HG03521 (cell line): ENCODE results near the gene KLHL30.
"Not testable (repeated sequence)": the region's sequence is repeated elsewhere in the genome, so short reads cannot be mapped to it uniquely, and the experiment has no call there.

Experiments
- ATAC-seq: cut with Tn5 transposase; IDR thresholded peaks from one replicate; pipeline ENCODE4 v1.9.1; 2021; ENCODE audit warnings: mild to moderate bottlenecking, moderate library complexity; ENCODE audit not compliant: unreplicated experiment

The KLHL30 gene

DNA sequence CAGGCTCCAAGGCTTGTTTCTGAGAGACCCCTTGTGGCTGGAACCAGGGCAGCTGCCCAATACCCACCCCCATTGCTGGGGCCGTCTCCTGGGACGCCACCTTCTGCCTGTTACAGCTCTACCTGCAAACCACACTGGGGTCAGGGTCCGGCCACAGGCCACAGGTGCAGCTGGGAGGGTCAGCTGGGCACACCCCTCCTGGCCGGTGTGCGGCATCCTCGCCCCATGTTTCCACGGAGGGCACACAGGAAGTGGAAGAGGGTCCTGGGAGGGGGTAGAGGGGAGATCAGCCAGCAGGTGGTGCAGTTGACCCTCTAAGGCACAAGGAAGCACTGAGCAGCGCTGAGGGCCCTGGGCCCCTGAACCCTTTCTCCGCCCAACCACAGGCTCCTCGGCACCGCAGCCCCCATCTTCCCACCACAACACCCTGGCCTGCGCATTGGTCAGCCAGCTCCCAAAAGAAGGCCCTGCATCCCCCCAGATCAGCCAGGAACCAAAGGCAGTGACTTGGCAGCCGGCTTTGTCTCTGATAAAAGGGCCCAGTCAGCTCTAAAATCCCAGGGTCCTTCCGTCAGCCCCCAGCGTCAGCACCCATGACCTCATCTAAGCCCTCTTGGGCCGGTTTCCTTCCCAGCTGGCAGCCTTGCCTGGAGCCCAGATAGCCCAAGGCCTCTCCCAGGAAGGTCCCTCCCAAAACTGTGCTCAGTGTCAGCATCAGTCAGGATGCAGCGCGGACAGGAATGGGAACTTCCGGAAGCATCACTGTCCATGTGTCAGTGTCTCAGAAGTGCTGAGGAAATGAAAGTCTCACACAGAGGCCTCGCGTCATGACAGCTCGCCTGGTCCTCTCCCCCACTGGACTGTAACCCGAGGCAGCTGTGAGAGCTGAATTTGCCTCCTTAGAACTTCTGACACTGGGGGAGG lies 22.0 kb downstream of the KLHL30 start:
- ATAC-seq, result no peak

DNA sequence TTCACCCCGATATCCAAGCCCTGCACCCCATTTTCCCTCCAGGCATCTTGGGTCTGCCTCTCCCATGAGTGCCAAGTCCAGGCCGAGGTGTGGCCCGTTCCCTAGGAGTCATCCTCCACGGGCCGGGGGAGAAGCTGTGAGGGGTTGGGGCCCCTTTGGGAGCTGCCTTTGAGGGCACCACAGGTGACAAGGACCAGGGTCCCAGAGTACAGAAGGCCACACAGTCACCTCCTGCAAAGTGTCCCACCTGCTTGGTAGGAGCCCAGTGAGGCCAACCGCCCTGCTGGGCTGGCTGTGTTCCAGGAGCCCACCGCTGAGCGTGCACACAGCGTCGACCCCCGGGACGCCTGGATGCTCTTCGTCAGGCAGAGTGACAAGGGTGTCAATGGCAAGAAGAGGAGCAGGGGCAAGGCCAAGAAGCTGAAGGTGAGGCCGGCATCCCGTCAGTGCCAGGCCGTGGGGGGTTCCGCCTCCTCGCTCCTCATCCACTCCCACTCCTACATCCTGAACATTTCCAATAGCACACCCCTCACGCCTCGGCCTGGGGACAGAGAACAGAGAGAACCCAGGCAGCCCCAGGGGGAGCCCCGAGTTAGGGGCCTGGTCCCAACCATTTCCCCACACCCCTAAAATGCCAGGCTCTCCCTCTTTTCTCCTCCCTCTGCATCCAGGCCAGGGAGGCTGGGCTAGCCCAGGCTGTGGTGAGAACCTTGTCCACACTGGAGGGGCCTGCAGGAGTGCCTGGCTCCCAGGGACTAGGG lies 23.0 kb downstream of the KLHL30 start:
- no peak for ATAC-seq

DNA sequence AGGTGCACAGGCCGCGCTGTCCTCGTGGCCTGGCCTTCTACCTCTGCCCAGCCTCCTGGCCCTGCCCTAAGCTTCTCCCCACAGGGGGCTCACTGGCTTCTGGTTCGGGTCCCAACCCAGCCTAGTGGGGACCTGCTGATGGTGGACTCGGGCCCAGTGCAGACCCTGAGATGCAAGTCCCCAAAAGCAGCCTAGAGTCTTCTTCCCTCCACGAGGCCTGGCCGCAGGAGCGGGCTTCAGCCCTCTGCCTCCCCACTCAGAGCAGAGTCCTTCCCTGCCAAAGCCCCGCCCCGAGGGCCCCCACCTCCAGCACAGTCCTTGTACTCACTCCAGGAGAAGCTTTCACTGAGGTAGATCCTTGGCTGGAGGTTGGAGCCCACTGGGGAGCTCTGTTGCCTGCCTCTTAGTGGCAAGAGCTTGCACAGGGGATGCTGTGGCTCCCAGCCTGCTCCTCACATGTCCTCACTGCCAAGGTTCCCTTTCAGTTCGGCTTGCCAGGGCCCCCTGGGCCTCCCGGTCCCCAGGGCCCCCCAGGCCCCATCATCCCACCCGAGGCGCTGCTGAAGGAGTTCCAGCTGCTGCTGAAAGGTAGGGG lies 23.9 kb downstream of the KLHL30 start:
- ATAC-seq, result no peak

DNA sequence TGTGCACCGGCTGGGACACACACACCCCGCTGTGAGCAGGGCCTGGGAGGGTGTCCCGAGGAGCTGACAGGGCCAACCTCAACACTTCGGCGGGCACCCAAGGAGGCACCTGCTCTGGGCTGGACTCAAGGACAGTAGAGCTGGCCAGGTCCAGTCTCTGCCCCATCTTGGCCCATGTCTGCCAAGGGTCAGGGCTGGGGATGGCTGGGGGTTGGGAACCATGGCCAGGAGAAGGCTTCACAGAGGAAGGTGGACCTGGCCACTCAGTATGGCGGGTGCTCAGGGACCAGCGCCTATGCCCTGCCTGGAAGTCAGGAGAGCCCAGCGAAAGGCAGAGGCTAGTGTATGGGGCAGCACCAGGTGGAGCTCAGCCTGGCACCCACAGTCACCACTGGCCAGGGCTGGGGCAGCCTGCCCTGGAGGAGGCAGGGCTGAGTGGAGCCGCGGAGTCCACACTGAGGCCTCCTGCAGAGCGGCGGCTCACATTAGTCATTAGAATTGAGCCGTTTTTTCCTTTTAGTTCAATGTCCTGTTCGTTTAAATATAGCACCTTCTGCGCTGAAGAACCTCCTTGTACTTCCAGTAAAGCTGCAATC lies 24.5 kb downstream of the KLHL30 start:
- ATAC-seq, result no peak

DNA sequence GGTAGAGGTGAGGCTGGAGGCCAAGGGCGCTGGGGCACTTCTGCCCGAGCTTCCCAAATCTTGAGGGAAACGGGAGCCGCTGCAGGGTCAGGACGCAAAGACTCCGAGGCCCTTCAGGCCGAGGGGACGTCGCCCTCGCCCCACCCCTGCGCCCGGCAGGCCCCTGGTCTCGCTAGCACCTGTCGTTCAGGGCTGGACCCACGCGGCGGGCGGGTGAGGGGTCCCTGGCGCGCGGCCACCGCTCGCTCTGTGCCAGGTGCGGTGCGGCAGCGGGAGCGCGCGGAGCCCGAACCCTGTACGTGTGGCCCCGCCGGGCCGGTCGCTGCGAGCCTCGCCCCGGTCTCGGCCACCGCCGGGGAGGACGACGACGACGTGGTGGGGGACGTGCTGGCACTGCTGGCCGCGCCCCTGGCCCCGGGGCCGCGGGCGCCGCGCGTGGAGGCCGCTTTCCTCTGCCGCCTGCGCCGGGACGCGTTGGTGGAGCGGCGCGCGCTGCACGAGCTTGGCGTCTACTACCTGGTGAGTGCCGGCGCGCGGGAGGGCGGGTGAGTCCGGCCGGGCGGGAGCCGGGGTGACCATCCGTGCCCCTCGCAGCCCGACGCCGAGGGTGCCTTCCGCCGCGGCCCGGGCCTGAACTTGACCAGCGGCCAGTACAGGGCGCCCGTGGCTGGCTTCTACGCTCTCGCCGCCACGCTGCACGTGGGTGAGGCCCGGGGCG lies 25.2 kb downstream of the KLHL30 start:
- ATAC-seq, result no peak

DNA sequence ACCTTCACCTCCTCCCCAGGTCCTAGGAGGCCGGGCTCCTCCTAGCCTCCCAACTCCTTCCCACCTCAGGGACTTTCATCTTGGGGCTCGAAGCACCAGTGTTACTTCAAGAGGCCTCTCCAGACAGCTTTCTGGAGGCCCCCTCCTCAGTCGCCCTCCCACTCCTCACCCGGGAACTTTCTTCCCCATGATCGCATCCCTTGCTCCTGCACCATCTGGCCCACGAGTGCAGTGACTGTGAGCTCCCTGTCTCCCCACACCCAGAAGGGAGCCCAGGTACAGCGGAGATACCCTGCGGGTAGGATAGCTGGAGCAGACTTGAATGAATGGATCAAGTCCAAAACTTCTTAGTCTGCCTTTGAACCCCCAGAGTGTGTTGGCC lies 26.4 kb downstream of the KLHL30 start:
- no peak for ATAC-seq

DNA sequence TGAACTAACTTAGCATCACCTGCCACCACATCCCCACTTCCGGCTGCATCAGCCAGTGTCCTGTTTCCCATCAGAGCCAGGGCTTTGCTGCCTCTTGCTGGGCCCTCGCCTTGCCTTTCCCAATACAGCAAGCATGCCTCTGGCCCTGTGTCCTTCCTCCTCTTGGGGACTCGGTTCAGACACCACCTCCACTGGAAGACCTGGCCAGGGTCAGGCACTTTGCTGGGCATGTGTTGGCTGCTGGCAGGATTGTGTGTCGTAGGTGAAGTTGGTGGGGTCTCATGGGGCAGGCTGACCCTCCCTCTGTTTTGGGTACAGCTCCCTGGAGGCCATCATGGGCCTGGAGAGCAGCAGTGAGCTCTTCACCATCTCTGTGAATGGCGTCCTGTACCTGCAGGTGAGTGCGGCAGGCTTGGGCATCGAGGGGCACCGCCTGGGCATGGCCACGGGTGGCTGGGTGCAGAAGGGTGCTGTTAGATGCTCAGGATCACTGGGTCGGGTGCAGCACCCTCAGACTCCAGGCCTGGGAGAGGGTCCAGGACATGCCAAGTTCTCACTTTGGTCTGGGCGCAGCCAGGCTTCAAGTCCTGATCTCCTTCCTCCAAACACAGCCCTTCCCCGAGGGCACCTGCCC lies 26.9 kb downstream of the KLHL30 start:
- ATAC-seq, result no peak

DNA sequence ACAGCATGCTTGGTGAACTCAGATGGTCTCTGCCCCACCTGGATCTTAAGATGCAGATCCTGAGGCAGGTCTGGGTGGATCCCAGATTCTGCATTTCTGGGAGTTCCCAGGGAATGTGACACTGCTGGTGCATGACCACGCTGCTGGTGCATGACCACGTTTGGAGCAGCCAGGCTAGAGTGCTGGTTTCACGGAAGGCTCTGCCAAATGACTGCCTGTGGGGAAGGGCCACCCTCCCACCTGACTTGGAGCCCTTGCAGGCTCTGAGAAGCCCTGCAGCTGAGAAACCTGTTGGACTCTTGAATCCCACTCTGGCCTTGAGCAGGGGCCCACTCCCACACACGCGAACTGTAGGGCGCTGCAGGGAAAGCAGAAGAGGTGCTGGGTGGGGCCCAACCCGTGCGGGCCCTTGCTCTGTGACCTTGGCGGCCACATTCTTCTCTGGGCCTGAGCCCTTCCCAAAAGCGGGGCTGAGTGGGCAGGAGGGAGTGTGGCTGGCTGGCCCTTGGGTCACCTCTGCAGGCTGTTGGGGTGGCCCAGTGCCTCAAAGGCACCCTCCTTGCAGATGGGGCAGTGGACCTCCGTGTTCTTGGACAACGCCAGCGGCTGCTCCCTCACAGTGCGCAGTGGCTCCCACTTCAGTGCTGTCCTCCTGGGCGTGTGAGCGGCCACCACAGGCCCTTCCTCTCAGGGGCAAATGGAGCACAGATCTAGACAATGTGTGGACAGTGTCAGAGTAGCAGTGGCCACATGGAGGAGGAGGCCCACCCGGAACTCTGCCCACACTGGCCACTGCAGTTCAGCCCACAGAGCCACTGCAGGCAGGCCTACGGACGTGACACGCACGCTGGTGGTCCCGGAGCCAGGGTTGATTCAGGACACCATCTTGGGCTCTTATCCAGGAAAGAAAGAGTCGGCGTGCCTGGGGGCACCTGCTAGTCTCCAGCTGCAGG lies 28.2 kb downstream of the KLHL30 start:
- no peak for ATAC-seq

DNA sequence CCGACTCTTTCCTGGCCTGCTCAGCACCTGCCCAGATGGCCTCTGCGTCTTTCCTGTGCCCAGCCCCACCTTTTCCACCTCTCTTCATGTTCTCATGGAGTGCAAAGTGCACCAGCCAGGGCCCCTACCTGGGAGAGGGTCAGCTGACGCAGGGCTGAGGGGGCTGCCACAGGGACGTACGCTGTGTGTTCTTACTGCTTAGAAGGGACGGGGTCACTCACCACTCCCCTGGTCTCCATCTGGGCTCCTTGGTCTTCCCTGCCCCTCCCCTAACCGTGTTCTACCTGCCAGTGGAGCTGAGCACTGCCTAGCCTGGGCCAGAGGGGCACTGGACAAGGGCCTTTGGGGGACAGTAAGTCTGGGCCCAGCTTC lies 28.9 kb downstream of the KLHL30 start:
- ATAC-seq, result no peak

DNA sequence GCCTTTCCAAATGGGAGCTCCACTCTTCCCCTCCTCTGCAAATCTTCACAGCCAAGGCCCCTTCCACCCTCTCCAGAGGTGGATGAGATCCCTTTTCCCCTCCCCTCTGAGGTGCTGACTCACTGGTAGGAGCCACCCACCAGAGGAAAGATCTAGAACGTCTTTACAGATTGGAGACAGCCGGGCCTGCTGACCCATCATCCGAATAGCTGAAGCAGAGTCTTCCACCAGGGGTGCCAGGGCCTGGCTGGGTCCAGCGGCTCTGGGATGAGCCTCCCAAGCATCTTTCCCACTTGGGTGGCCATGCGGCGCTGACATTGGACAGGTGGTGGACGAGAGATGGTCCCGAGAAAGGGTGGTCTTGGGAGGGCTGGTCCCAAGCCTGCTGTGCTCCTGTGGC lies 29.3 kb downstream of the KLHL30 start:
- ATAC-seq, result no peak

DNA sequence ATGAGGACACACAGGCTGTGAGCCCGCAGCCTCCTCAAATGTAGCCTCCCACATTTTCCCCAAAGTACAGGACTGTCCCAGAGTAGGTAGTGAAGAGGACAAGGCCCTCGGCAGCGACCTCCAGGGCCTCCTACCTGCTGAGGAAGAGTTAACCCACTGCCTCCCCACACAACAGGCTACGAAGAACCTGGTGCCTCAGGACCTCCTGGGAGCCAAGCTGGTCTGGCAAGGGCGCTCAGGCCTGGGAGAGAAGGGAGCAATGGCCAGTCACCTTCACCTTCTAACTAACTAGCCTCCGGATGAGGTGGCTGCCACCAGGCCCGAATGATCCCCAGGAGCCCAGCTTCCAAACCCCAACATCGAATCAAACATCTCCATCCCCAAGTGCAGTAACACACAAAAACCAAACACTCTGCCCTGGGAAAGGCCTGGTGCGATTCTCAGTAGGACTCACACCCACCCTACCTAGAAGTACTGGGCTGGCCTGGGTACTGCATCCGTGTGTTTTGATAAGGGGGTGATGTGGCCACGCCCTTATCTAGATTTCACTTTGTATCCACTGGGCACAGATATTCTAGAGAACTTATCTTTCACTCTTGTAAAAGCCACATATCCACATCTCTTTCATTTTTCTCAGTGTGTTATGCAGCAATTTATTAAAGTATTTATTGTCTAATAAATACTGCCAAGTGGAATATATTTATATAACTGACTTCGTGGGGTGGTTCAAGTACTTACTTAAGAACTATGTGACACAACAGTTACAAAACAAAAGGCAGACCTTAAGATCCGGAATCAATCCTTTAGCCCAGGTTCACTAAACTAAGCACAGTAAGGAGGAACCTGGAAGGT lies 30.0 kb downstream of the KLHL30 start:
- ATAC-seq, result no peak

DNA sequence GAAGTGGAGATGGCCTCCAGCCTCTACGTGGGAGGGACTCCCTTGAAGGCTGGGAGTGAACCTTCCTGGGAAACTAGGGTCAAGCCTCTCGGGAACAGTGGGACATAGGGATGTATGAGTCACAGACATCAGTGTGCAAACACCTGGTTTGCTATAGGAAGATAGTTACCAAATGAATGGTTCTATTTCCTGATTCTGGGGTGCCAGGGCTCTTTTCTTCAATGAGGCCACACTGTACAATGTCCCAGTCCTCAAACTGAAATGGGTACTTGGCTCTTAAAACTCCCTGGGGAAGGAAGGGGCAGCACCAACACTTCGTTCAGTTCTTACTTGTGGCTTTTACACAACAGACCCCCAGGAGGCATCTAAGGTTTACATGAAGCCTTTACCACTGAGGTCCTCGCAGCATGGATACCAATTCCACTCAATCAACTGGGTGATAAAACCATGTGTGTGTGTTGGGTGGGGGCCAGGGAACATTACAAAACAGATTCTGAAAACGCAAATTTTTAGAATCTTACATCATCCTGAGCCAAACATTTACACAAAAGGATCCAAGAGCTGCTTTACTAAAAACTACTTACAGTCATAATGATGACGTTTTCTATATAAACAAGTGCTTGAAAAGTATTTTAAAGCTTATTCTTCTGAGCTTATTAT lies 30.7 kb downstream of the KLHL30 start:
- ATAC-seq, result no peak

DNA sequence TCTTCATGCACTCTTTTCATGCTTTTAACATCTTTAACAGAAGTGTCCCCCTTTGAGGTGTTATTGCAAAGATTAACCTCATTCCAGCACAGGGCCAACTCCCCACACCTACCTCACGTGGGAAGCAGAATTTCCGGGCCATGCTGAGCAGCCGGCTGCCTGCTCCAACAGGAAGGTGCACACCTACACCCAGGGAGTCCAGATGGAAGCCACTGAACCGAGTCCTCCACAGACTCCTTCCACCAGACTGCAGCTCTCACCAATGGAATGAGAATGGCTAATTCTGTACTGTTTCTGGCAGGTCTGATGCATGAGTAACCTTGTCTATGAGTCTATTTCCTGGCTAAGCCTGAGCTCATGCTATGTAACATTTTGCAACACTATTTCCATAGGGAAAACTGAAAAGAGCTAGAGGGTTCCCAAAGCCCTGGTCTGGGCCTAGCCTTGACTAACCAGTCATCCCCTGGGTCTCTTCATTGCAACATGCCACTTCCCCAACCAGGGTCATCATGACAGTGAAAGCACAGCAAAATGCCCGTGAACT lies 31.3 kb downstream of the KLHL30 start:
- ATAC-seq, result no peak

DNA sequence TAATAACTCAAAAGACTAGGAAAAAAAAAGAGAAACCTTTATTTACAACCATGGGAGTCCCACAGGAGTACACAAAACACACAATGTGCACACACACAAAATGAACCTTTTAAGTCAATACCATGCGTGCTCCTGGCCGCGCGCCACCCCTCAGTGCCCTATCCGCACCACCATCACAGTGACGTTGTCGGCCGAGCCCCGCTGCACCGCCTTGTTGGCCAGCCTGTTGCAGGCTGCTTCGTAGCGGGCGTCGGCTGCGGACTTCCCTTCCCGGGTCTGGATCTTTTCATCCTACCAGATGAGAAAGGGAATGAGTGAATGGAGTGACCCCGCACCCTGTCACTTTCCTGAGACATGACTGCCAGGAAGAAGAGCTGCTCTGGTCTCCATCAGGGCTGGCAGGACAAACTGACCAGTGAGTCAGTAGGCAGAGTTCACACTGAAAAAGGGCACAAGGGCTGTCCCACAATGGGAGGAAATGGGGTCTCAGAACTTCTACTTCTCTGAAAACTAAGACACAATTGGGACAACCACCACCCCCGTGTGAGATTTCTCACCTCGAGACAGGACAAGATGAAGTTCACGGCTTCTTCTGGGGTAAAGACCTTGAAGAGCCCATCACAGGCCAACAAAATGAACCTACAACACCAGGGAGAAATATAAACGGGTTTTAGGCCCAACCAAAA lies 32.1 kb downstream of the KLHL30 start:
- ATAC-seq, result no peak

DNA sequence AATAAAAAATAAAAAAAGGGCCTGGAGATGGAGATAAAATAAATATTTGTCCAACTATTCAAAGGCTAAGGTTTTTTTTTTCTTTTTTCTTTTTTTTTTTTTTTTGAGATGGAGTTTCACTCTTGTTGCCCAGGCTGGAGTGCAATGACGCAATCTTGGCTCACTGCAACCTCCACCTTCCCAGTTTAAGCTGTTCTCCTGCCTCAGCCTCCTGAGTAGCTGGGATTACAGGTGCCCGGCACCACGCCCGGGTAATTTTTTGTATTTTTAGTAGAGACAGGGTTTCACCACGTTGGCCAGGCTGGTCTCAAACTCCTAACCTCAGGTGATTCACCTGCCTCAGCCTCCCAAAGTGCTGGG lies 32.6 kb downstream of the KLHL30 start:
- not testable (repeated sequence) for ATAC-seq

DNA sequence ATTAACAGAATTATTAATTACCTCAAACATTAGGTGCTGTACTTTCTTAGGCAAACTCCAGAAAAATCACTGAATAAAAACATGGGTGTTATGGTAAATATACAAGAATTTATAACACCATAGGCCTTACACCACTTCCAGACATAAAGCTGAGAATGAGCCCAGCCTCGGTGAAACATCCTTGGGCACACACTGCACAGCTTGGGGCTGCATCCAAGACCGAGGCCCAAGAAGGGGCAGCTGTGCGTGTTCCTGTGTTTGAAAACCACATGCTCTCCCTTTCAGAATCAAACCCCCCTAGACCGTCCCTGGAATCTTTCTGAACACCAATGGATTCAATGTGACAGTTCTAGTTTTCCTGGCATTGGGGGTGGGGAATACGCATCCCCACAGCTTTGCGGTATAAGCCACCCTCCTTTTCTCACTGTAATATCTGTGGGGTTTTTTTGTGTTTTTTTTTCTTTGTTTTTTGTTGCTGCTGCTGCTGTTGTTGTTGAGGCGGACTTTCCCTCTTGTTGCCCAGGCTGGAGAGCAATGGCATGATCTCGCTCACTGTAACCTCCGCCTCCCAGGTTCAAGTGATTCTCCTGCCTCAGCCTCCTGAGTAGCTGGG lies 33.2 kb downstream of the KLHL30 start:
- ATAC-seq, result no peak

DNA sequence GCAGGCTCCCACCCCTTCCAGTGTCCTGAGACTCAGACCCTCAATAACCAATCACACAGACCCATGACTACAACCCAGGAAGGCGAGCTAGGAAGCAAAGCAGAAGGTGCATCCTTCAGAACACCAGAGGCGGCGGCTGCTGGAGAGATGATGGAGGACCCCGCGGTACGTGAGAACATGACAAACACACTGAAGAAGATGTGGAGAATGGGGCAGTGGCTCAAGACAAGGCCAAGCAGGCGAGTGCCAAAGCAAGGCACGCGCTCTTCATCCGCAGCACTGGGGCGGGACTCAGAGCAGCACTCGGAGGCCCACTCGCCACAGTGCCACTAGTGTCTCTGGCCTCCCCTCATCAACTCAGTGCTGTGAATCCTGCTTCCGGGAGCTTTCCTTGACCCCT lies 34.0 kb downstream of the KLHL30 start:
- no peak for ATAC-seq
